ENCODE measurements around the gene CYP3A4.
"Not testable (repeated sequence)": the region's sequence is repeated elsewhere in the genome, so short reads cannot be mapped to it uniquely, and the experiment has no call there.

The CYP3A4 gene

DNA sequence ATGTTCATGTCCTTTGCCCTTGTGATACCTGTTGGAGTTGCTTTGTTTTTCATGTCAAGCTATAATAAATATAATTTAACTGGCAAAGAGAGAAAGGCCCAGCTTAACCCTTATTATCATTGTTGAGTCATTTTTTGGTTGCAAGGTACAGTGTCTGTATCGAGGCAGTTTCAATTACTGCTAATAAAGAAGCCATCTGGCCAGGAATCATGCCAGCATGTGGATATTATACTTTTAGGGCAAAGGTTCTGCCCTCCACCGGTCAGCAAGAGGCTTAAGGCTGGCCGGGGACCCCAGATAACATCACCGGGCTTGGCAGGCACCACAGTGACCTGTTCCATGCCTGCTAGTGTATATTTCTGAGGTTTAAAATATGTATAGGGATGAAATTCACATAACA, 9.0 kb upstream of the CYP3A4 start:
- no peak for DNase-seq

DNA sequence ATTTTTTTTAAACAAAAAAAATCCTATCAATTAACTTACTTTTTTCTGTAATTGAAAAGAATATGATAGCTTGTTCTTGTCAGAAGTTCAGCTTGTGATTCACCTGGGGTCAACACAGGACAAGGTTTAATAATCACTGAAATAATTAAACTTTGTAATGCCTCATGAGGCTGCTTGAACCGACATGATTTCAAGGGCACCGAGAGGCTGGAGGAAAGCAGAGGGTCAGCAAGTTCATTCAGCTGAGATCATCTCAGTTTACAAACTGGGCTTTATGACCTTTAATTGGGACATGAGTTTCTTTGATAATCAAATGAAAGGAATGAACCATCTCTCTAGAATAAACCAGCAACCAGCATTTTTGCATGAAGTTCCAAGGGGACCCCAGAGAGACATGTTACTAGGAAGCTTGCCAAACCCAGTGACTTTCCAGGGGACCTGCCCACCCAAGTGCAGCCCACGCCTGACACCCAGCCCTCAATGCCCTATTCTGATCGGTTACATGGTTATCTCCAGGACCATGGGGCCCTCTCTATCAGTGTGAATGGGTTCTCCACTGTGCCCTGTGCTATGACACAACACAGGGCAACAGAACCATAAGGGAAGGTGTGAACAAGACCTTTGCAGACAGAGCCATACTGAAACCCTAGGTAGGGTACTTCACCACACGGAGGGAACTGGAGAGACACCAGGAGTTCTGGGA, 7.8 kb upstream of the CYP3A4 start:
- DNase-seq = no peak

DNA sequence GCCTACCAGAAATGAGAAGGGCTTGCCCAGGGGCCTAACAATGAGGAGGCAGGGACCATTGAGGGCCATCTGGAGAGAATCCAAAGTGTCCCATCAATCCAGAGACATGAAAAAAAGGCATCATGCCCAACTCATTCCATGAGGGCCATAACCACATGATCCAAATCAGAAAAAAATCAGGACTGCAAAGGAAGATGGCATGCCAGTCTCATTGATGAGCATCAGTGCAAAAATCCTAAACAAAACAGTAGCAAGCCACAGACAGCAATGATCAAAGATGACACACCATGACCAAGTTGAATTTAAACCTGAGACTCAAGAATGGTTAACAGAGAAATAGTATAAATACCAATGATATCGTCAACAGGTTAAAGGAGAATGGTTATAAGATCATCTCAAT, 7.0 kb upstream of the CYP3A4 start:
- DNase-seq = no peak

DNA sequence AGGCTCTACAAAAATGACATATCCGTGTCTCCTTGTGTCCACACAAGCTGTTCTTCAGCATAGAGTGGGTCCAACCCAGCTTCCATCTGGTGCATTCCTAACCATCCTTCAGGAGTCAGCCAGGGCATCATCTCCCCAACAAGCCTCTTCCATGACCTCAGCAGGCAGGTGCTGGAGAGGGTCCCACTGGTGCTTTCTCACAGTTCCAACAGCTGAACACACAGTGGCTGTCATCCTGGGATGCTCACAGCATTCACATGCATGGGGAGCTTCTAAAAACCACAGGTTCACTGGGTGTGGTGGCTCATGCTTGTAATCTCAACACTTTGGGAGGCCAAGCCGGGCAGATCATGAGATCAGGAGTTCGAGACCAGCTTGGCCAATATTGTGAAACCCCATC, 6.4 kb upstream of the CYP3A4 start:
- DNase-seq = no peak

DNA sequence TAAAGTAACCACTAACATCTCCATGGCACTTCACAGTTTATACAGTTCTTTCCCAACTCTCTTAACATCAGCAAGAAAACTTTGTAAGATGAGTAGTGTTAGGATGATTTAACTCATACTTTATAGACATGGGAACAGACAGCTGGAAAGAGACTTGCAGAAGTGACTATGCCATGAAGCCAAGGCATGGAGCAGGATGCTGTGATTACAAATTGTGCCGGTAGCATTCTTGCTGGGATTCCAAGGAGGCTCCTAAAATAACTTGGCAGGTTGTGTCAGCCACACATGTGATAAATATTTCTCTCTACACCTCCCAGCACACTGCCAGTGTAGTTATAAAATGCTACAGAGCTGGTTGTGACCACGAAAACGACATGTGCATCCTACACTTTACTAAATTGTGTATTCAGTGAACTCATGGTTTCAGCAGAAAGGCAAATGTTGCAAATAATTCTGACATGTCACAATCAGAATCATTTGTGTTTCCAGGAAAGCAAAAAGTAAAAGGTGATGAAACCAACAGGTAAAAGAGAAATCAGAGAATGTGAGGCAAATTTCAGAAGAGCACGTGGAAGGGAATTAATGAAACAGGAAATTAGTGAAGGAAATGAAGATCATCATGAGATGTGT, 5.6 kb upstream of the CYP3A4 start:
- DNase-seq = no peak

DNA sequence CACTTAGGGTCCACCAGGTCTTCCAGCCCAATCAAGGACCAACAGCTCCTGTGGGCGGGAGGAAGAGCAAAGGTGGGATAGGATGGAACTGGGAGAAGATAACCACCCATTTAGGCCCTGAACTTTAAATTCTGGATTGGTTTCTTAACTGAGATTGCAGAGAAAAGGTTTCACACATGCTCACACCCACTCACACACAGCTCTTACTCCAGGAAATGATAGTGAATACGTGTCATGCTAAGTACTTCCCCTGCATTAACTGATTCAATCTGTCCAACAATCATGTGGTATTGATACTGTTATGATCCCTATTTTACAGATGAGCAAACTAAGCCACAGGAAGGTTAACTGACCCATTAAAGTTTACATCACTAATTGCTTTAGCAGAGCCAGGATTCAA, 4.6 kb upstream of the CYP3A4 start:
- no peak for DNase-seq

DNA sequence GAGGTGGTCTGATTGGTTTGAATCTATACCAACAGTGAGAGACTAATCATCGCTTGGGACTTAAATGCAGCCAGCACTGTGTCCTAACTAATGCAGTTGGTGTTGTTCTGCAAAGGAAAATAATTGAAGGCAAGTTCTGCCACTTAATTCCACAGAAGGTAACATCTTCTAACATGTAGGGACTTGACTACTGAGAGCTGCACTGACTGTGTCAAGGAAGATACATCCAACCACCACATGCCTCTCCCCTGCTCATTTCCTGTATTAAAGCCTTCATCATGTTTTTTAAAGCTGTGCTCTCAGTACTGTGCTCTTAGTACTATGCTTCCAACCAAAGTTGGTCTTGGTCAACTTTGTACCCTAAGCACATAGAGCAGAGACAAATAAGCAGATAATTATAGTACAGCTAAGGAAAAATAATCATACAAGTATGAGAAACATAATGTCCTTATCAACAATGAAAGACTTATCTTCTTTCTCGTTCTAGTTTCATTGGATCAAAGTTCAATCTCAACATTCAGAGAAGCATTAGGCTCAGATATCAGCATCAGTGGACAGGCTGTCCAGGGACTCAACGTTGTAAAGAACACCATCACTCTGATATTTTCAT, 2.8 kb upstream of the CYP3A4 start:
- DNase-seq = no peak

DNA sequence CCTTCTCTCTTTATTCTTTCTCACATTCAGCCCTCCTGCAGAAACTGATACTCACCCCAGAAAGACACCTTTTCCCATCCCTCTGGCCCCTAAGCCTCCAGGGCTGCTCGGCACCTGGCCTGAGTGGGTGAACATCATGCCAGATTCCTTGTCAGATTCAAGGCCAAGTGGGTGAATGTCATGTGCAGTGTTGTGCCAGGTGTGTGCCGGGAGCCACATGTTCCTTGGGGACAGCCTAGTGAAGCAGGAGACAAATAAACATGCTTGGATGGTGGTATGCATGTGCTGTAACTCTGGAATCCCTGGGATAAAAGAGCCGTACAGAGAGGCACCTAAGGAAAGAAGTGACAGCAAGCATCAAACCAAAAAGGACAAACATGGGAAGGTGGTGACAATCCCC, 1.7 kb upstream of the CYP3A4 start:
- not testable (repeated sequence) for DNase-seq

DNA sequence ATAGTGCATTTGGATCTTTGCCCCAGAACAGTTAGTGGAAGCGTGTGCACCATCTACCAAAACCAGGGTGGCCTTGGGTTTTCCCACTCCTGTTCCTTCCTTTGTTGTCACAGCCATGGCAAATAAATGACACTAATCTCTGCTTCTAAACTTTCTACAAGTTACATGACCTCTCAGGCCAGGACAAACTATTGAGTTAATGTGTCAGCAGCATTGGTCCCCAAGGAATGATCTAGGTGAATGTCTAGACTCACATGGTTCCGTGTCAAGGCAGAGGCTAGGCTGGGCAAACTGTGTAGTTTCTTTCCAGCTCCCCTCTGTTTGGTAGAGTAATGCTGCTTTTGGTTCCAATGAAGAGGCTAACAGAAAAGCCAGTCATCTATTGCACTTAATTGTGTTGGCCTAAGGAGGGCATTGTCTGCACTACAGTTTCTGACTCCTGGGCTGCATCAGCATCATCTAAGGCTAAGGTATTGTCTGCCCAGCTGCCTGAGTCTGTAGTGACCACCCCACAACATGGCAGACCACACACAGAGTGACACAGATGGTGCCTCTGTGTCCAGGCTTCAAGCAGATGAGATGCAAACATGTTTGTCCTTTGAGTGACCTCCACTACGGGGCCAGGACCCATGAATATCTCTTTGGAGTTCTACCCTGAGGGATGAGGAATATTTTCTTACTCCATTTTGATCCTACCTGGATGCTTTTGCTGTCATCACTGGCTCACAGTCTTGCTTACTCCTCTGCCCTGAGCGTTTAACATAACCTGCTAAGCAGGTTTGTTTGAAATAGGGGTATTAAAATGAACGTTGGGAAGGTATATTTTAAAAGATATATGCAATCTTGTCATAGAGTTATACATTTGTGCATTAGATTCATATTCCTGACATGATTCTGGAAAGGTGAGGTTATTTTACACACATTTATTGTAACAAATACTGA, 1.7 kb downstream of the CYP3A4 start:
- DNase-seq = no peak

DNA sequence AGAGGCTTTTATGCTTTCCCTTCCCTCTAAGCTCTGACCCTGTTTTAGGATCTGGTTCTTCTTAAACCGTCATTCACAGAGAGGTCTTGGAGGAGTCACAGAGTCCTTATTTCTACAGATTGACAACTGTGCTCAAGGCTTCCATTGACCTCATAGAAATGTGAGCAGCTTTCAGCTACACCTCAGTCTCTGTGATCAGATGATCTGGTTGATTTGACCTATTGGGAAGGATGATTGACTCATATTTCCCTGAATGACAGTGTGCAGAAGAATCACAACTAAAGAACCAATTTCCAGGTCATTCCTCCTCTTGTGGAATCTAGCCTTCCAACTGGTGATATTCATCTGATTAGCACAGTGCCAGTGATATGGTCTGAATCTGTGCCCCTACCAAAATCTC, 3.4 kb downstream of the CYP3A4 start:
- no peak for DNase-seq

DNA sequence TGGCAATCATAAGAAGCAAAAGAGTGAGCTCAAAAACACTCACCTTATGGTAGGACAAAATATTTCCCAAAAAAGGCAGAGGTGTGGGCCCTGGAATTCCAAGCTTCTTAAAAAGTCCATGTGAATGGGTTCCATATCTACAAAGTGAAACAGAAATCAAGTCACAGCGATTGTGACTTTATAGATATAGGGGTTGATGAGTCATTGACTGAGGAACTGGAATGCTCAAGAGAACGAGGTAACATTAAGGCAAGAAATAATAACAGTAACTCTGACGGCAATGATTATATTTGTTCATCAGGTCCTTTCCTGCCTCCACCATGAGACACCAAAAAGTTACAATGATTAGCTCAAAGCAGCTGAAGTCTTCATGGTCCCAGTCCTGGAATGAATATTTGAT, 4.0 kb downstream of the CYP3A4 start:
- DNase-seq = no peak

DNA sequence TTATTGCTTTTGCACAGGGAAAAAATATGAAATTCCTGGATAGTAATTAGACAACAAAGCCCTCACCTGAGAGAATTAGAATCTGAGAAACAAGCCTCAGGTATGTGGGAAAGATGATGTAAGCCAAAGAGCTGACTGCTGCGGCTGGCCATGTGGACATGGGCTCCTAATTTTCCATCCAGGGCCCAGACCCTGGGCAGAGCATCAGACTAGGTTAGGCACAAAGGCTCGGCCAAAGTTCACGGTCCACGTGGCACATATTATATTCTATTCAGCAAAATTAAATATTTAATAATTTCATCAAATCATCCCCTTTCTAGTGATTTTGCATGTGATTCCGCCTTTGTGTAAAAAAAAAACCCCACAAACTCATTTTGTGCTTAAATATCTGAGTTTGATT, 5.1 kb downstream of the CYP3A4 start:
- DNase-seq = no peak

DNA sequence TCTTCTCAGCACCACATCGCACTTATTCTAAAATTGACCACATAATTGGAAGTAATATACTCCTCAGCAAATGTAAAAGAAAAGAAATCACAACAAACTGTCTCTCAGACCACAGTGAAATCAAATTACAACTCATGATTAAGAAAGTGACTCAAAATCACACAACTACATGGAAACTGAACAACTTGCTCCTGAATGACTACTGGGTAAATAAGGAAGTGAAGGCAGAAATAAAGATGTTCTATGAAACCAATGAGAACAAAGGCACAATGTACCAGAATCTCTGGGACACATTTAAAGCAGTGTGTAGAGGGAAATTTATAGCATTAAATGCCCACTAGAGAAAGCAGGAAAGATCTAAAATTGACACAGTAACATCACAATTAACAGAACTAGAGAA, 10.6 kb downstream of the CYP3A4 start:
- not testable (repeated sequence) for DNase-seq

DNA sequence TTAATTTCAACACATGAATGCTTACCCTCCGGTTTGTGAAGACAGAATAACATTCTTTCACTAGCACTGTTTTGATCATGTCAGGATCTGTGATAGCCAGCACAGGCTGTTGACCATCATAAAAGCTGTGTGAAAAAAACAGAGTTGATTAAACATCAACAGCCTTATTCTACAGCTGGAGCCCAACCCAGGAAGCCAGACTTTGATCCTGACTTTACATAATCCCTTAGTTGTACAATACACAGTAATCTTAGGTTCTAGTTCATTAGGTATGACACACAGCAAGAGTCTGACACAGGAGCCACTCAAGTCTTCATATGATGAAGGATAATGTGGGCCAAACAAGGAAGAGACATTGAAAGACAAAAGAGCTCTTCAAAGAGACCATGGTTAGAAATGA, 11.4 kb downstream of the CYP3A4 start:
- DNase-seq = no peak

DNA sequence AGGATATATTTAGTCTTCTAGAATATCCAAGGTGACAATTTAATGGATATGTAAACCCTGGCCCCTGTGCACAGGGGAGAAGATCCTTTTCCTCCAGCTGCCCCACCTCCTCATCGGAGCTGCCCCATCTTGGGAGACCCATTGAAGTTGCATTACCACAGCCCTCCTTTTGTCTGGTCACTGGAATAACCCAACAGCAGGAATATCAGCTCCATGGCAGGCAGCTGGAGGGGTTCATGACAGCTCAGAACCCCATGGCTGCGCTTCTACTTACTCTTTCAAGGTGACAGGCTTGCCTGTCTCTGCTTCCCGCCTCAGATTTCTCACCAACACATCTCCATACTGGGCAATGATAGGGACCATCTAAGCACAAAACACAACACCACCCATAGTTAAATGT, 14.5 kb downstream of the CYP3A4 start:
- not testable (repeated sequence) for DNase-seq

DNA sequence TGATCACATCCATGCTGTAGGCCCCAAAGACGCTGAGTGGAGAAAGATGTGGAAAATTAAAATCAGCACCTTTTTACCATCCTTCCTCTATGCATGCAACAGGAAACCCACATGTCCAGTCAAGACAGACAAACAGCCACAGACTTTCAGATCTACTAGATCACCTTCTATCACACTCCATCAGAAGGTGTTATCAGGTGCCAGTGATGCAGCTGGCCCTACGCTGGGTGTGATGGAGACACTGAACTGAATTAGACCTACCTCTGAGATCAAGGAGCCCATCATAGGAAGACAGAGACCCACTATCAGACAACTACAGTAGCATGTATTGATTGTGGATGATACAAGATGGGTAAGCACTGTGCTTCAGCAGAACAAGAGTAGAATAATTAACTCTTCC, 15.5 kb downstream of the CYP3A4 start:
- no peak for DNase-seq

DNA sequence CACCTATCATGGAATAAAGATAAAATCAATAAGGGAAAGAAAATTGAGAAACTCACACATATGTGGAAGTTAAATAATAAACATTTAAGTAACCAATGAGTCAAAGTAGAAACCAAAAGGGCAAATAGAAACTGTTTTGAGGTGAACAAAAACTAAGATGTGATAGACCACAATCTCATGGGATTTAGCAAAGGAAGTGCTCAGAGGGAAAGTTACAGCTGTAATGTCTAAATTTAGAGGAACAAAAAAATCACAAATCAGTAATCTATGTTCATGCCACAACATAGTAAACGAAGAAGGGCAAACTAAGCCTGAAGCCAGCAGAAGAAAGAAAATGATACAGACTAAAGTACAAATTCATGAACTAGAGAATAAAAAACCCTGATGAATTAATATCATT, 16.3 kb downstream of the CYP3A4 start:
- DNase-seq = no peak

DNA sequence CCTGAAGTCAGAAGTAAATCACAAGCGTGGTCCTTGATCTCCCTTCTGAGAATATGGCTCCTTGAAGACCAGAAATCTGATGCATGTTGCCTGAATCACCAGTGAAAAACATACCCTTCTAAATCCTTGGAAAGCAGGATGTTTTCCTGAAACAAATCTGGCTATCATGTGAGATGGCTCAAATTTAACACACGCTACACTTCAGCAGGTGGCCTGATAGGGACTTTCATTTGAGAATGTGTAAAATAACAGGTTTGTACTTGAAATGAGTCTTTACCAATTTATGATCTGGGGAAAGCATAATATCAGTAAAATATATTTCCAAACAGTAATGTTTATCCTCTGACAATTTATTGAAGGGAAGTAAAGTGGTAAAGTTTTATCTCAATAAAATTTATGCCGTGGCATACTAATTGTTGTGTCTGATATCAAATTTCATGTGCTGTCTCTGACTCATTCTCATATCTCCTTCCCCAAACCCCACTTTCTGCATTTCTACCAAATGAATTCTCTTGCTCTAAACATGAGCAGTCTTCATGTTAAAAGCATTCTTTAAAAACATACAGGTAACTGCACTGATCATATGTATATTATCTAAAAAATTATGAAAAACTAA, 17.4 kb downstream of the CYP3A4 start:
- DNase-seq = no peak

DNA sequence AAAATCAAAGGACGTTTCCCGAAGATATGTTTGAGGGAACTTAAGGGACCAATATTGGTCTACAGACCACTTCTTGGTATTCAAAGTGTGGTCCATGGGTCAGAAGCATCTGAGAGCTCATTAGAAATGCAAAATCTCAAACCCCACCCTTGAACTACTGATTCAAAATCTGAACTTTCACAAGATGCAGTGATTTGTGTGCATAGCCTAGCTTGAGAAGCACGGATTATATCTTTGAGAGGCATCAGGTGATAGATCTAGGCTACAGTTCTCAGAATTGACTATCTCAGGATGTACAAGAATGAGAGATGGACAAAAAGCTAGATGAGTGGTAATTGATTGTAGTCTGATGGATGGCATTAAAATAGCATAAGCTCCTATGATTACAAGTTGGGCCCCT, 19.5 kb downstream of the CYP3A4 start:
- no peak for DNase-seq

DNA sequence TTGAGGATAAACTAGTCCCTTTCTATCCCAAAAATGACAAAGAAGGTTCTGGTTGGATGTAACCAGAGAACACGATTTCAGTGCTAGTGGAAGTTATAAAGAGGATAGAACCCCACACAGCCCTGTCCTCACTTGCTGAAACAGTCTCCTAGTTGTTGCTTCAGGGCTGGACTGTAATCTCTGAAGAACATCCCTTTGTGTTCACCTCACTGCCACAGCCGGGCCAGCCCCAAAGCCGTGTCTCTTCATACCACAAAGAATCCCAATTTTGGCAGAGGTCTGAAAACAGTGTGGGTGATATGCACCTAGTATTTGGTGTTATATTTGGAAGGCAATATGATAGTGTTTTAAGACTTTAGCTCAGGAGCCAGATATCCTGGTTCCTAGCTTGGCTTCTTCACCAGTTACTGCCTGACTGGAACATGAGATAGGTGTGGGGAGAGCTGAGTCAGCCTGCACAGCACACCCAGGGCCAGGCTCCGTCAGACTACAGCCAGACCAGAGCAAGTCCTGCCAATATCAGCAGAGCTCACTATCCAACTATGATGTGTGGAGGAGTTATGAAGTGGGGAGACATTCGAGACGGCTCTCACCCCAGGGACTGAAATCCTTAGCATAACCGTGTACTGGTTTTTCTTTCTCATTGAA, 21.2 kb downstream of the CYP3A4 start:
- no peak for DNase-seq

DNA sequence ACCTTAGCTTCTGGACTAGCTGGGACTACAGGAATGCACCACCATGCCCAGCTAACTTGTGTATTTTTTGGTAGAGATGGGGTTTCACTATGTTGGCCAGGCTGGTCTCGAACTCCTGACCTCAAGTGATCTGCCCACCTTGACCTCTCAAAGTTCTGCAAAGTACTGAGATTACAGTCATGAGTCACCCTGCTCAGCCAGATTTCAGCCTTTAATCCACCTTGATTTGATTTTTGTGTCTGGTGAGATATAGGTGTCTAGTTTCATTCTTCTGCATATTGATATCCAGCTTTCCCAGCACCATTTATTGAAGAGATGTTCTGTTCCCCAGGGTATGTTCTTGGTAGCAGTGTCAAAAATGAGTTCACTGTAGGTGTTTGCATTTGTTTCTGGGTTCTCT, 28.9 kb downstream of the CYP3A4 start:
- no peak for DNase-seq

DNA sequence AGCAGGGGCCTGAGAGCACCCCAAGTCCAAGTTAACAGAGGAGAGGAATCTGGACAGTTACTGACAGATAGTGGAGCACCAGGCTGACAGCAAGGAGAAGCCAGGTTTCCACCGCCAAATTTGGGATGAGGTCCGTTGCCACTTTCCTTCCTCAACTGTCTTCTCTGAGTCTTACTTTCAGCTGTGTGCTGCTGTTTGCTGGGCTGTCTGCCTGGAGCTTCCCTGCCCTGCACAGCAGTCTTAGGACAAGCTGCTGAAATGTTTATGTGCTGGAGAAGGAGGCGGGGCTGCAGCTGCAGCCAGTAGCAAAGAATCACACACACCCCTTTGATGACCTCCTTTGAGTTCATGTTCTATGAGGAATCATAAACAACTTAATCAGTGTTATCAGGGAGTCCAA, 31.6 kb downstream of the CYP3A4 start:
- DNase-seq = no peak

Data from right kidney (tissue), 1 donor.